GM12801 (cell line): ENCODE results near the gene CWF19L2.

ENCODE experiments used
- TF ChIP-seq, protein P1 (sequence below): IDR thresholded peaks from one replicate; pipeline ENCODE4 v1.5.1; 2011; ENCODE audit warnings: control low read depth; ENCODE audit not compliant: insufficient read length; ENCODE audit errors: extremely low read depth

The CWF19L2 gene

GRCh38 chr11:107490836-107491235 lies 33.2 kb upstream of the CWF19L2 start:
- TF ChIP-seq, protein P1, sequence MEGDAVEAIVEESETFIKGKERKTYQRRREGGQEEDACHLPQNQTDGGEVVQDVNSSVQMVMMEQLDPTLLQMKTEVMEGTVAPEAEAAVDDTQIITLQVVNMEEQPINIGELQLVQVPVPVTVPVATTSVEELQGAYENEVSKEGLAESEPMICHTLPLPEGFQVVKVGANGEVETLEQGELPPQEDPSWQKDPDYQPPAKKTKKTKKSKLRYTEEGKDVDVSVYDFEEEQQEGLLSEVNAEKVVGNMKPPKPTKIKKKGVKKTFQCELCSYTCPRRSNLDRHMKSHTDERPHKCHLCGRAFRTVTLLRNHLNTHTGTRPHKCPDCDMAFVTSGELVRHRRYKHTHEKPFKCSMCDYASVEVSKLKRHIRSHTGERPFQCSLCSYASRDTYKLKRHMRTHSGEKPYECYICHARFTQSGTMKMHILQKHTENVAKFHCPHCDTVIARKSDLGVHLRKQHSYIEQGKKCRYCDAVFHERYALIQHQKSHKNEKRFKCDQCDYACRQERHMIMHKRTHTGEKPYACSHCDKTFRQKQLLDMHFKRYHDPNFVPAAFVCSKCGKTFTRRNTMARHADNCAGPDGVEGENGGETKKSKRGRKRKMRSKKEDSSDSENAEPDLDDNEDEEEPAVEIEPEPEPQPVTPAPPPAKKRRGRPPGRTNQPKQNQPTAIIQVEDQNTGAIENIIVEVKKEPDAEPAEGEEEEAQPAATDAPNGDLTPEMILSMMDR: no peak

- TF ChIP-seq, protein P1: no peak
These were observed 24.6 kb upstream of the CWF19L2 start for GRCh38 chr11:107482234-107482633.

DNA sequence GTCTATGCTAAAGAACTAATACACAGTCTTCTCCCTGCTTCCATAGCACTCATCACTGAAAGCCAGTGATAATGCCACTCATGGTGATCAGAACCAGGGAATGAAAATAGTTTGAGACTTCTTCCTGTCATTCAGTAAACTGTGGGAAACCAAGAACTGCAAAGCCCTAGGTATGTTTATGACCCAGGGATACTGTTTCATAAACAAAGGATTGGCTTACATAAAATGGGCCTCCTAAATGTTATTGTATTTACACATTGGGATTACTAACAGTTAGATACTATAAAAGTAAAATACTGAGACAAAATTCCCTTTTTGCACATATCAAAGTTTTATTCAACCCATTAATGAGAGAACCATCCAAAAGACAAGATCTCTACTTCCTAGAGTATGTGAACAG lies 21.3 kb upstream of the CWF19L2 start:
- TF ChIP-seq, protein P1: no peak

DNA sequence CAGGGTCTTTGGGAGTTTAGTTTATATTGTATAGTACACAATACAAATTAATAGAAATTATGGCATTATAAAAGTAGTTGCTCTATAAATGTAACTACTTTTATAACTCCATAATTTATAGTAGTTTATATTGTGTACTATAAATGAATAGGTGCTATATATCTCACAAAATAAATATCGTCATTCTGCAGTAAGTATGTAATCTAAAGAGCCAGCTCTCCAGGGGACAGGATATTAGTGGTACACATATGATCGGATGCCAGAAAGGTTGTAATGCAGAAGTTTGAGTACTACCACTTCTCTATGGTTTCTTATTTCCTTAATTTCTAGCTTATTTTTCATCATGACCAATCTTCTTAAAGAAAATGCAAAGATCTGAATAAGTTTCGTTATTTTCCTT lies 20.2 kb upstream of the CWF19L2 start:
- TF ChIP-seq, protein P1: no peak

DNA sequence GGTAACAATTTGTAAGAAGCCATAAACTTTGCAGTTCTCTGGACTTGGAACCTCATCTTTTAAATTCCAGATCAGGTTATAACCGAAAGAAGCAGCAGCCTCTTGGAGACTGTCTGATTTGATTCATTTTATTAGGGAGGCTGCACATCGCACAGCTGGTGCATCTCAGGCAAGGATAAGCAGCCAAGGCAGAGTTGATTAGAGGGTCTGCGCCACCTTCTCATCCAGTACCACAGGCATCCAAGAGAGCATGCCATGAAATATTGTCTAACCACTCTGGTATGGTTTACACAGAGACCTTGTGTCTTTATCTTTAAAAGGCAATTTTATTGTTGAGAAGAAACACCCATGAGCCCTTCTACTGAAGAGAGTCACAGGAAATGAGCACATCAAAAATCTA lies 16.2 kb upstream of the CWF19L2 start:
- TF ChIP-seq, protein P1: no peak

GRCh38 chr11:107472966-107473365 lies 15.3 kb upstream of the CWF19L2 start:
- TF ChIP-seq, protein P1: no peak

DNA sequence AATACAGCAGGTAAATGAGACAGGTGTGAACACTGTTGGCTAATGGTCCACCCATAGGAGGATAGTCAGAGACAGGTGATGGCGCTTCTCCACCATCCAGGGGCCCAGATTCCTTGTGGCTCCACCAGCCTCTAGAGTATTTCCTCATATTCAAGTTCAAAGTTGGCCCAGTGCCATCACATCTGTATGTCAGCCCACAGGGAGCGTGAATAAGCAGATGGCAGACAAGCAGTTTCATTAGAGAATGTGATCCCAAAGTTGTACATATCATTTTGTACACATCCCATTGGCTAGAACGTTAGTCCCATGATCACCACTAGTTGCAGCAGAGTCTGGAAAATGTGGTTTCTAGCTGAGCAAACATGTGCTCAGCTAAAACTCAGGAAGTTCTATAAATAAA lies 11.0 kb upstream of the CWF19L2 start:
- TF ChIP-seq, protein P1: no peak

DNA sequence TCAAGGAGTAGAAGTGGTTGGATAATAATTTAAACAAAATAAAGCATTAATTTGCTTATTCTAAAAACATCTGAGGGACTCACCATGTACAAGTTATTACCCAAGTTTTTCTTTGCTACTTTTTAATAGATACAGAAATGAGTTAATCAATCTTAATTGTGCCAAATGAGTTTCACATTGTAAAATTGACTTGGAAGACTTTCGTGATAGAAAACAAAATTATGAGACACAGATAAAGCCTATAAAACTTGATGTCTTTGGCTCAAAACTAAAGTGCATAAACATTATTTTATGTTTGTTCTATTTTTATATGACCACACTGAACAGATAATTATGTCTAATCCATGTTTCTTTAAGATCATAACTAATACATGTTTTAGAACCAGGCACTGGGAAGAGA lies 10.1 kb upstream of the CWF19L2 start:
- TF ChIP-seq, protein P1: no peak
